Left lung (tissue), 10 donors: ENCODE data around the gene SPEG. TPM values are rescaled to one million over a fixed set of nuclear protein-coding genes. Genes with fewer than 3 reads are reported as not detected.

ENCODE experiments used
- ATAC-seq: fragments of 200-7000 bp; cut with Tn5 transposase; one replicate; pipeline ENCODE4 v1.9.1; 2020; ENCODE audit warnings: moderate library complexity
- DNase-seq, 4 donors: peaks; one replicate each; pipeline ENCODE4 v3.0.0-alpha.2; 2013 to 2020
- H3K27ac ChIP-seq, 2 donors: fragments of 200-600 bp; sonication (generic) in 1 of 2; one replicate each; pipeline versions ENCODE4 v1.5.0 to v1.8.0; 2020 to 2021
- H3K27me3 ChIP-seq, 2 donors: fragments of 200-600 bp; sonication (generic) in 1 of 2; one replicate each; pipeline versions ENCODE4 v1.5.0 to v1.8.0; 2020 to 2021
- H3K36me3 ChIP-seq, 2 donors: fragments of 200-600 bp; sonication (generic) in 1 of 2; one replicate each; pipeline versions ENCODE4 v1.5.0 to v1.8.0; 2020 to 2021
- H3K4me1 ChIP-seq, 2 donors: fragments of 200-600 bp; one replicate each; pipeline ENCODE4 v1.8.0; 2021
- H3K4me3 ChIP-seq, 2 donors: fragments of 200-600 bp; sonication (generic) in 1 of 2; one replicate each; pipeline versions ENCODE4 v1.5.0 to v1.8.0; 2020 to 2021; ENCODE audit warnings: mild to moderate bottlenecking in 1 of 2
- H3K9me3 ChIP-seq, 2 donors: fragments of 200-600 bp; sonication (generic) in 1 of 2; one replicate each; pipeline versions ENCODE4 v1.5.0 to v1.8.0; 2020 to 2021
- CTCF ChIP-seq, 2 donors: fragments of 200-600 bp; sonication (generic) in 1 of 2; IDR thresholded peaks; one replicate each; pipeline versions ENCODE4 v1.5.0 to v1.8.0; 2021; ENCODE audit warnings: antibody characterized with exemption in 2 of 2
- intact Hi-C, 2 donors: fragments of 100-400 bp; cut with DNase I; formaldehyde crosslinking; loops; one replicate each; pipeline versions ENCODE4 v1.11.2 to v1.14.2; 2022
- polyA plus RNA-seq, 6 donors: library from polyadenylated mRNA; unstranded; fragments of 120-200 nt; gene quantifications; one replicate each; pipeline ENCODE4 v1.2.1, GENCODE V29; 2013; ENCODE audit not compliant: insufficient read length in 6 of 6
- total RNA-seq, 2 donors: library from RNA; stranded (reverse); fragmentation: NEBNext Ultra II Directional; extraction: Animal tissue kit (Norgen Biotek cat#: 25700); gene quantifications; one replicate each; pipeline ENCODE4 v1.2.1, GENCODE V29; 2021
- donor health status: DM: no; HTN: yes; CAD: no.
- donor health status: DM: no; HTN: no; CAD: no.

Gene SPEG
- total and polyA plus RNA-seq, 8 donors: 7.3 to 34.2 (median 25.1) TPM

GRCh38 chr2:219497495-219498279, 63.0 kb downstream of the SPEG start:
- TF ChIP-seq CTCF (IDR thresholded peaks at IDR 0.05): no peak
- H3K9me3 ChIP-seq: no peaks in the 10 kb centered on the region
- H3K36me3 ChIP-seq: peaks cover 0 to 16% of the 10 kb centered on the region in 2 donors
- peaks cover 11 to 30% of the 10 kb centered on the region in 2 donors for H3K4me1 ChIP-seq
- H3K27ac ChIP-seq: peak overlapping the region; percentile 91 to 93
- peak overlapping the region; percentile 74 to 79 for H3K4me3 ChIP-seq
- peaks cover 23 to 52% of the 10 kb centered on the region in 2 donors for H3K27me3 ChIP-seq
- intact Hi-C loops: no loop called here
- DNase-seq: peak; percentile 53 to 98 (median 80)
- peak; percentile 89 for ATAC-seq

- peak within 1 kb of the TSS; percentile 74 to 79 for H3K4me3 ChIP-seq
- TF ChIP-seq CTCF (IDR thresholded peaks at IDR 0.05): no peak
- peaks cover 0 to 23% of the 10 kb centered on the region in 2 donors for H3K36me3 ChIP-seq
- H3K27me3 ChIP-seq: peaks cover 23 to 44% of the 10 kb centered on the region in 2 donors
- intact Hi-C loops: no loop called here
- H3K9me3 ChIP-seq: no peaks in the 10 kb centered on the region
- H3K27ac ChIP-seq: peak within 1 kb of the TSS; percentile 91 to 93
- peaks cover 11 to 30% of the 10 kb centered on the region in 2 donors for H3K4me1 ChIP-seq
- DNase-seq (peak; percentile 97 to 98 (median 97)), ATAC-seq (peak; percentile 93)
These were observed 63.8 kb downstream of the SPEG start, which contains the start of gene GMPPA for GRCh38 chr2:219498280-219499057. Gene GMPPA (plus strand): TSS chr2:219498891. CDS start chr2:219499976, 1,085 bp downstream.

- peaks cover 0 to 28% of the 10 kb centered on the region in 2 donors for H3K36me3 ChIP-seq
- no peak for TF ChIP-seq CTCF (IDR thresholded peaks at IDR 0.05)
- intact Hi-C loops: no loop called here
- peak overlapping the region; percentile 91 to 93 for H3K27ac ChIP-seq
- no peaks in the 10 kb centered on the region for H3K9me3 ChIP-seq
- H3K4me3 ChIP-seq: peak overlapping the region; percentile 74 to 79
- no peak for DNase-seq
- no peak for ATAC-seq
- peaks cover 11 to 30% of the 10 kb centered on the region in 2 donors for H3K4me1 ChIP-seq
- H3K27me3 ChIP-seq: peaks cover 23 to 39% of the 10 kb centered on the region in 2 donors
These were observed 64.3 kb downstream of the SPEG start for GRCh38 chr2:219499058-219499307.

- no peak overlapping the region for H3K27ac ChIP-seq
- no peak for ATAC-seq
- intact Hi-C loops: no loop called here
- peaks cover 23 to 33% of the 10 kb centered on the region in 2 donors for H3K27me3 ChIP-seq
- TF ChIP-seq CTCF (IDR thresholded peaks at IDR 0.05): no peak
- H3K4me3 ChIP-seq: peak overlapping the region; percentile 74 to 79
- no peaks in the 10 kb centered on the region for H3K9me3 ChIP-seq
- no peak for DNase-seq
- peaks cover 11 to 30% of the 10 kb centered on the region in 2 donors for H3K4me1 ChIP-seq
- peaks cover 0 to 34% of the 10 kb centered on the region in 2 donors for H3K36me3 ChIP-seq
These were observed 64.9 kb downstream of the SPEG start for GRCh38 chr2:219499555-219499954.

GRCh38 chr2:219500135-219500534, 65.5 kb downstream of the SPEG start:
- intact Hi-C loops: no loop called here
- ATAC-seq: no peak

More at GRCh38 chr2:219500135-219500534, 65.5 kb downstream of the SPEG start:
- H3K4me1 ChIP-seq: peaks cover 11 to 30% of the 10 kb centered on the region in 2 donors
- H3K9me3 ChIP-seq: no peaks in the 10 kb centered on the region
- no peak for TF ChIP-seq CTCF (IDR thresholded peaks at IDR 0.05)
- H3K4me3 ChIP-seq: no peak overlapping the region
- H3K27me3 ChIP-seq: peaks cover 22 to 27% of the 10 kb centered on the region in 2 donors
- DNase-seq: no peak
- H3K27ac ChIP-seq: no peak overlapping the region
- H3K36me3 ChIP-seq: peaks cover 0 to 40% of the 10 kb centered on the region in 2 donors
